Hepatic stellate cell (primary cell): ENCODE data around the gene THAP11.
"Not testable (repeated sequence)": the region's sequence is repeated elsewhere in the genome, so short reads cannot be mapped to it uniquely, and the experiment has no call there.

Experiments
- DNase-seq: peaks from one replicate; pipeline ENCODE4 v3.0.0; 2011; ENCODE audit warnings: low spot score

THAP11 gene

DNA sequence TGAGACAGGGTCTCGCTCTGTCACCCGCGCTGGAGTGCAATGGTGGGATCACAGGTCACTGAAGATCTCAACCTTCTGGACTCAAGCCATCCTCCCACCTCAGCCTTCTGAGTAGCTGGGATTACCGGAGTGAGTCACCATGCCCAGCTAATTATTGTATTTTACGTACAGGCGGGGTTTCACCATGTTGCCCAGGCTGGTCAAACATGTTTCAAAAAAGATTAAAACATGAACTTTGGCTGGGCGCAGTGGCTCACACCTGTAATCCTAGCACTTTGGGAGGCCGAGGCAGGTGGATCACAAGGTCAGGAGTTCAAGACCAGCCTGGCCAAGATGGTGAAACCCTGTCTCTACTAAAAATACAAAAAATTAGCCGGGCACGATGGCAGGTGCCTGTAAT, 4.9 kb upstream of the THAP11 start:
- DNase-seq: not testable (repeated sequence)

DNA sequence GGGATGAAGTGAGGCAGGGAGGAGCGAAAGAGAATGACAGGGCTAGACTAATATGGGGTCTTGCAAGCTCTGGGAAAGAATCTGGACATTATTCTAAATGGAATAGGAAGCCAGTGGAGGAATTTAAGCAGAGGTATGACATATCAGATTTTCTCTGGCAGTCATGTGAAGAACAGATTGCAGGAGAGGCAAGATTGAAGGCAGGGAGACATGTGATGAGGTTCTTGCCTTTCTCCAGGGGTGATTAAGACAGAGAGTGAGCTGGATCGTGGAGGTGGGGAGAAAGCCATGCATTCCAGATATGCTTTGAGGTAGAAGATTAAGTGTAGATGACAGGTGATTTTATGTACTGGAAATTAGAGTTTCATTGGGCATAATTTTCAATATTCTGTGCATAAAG, 4.3 kb upstream of the THAP11 start:
- DNase-seq: no peak

DNA sequence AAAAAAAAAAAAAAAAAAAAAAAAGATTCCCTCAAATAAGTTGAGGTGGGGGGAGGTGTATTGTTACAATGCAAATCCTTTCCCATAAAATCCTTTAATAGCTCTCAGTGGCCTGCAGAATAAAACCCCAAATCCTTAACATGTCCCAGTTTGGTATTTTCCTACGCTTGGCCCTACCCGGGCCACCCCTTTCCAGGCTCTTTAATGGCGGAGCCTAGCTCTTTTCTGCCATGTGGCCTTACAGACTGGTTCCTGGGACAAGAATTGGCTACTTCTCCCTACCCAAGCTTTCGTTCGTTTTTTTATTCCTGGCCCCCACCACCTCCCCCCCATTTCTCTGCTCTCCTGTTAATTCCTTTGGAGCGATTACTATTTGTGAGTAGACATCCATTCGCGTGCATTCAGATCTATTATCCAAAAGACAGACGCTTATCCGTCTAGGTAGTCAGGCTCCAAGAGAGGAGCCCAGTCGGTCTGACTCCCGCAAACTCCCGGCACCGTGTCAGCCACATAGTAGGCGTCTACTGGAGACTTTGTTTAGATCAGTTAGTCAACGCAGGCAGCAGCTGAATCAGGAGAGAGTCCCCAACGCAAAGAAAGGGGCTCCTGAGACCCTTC, 813 bp upstream of the THAP11 start:
- DNase-seq: no peak

DNA sequence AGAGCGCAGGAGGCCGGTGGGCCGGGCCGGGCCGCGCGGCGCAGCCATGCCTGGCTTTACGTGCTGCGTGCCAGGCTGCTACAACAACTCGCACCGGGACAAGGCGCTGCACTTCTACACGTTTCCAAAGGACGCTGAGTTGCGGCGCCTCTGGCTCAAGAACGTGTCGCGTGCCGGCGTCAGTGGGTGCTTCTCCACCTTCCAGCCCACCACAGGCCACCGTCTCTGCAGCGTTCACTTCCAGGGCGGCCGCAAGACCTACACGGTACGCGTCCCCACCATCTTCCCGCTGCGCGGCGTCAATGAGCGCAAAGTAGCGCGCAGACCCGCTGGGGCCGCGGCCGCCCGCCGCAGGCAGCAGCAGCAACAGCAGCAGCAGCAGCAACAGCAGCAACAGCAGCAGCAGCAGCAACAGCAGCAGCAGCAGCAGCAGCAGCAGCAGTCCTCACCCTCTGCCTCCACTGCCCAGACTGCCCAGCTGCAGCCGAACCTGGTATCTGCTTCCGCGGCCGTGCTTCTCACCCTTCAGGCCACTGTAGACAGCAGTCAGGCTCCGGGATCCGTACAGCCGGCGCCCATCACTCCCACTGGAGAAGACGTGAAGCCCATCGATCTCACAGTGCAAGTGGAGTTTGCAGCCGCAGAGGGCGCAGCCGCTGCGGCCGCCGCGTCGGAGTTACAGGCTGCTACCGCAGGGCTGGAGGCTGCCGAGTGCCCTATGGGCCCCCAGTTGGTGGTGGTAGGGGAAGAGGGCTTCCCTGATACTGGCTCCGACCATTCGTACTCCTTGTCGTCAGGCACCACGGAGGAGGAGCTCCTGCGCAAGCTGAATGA, 606 bp downstream of the THAP11 start:
- DNase-seq: peak; percentile 64

DNA sequence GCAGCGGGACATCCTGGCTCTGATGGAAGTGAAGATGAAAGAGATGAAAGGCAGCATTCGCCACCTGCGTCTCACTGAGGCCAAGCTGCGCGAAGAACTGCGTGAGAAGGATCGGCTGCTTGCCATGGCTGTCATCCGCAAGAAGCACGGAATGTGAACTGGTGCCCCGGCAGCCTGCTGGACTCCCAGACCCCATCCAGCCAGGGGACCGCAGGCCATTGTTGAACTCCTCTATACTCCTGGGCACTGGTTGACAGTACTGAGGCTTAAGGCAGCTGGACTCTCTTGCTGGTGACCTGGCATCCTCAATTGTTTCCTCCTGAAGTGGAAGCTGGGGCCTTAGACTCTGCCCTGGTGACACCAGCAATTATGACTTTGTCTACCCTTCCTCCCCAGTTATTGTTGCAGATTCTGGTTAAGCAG, 1.2 kb downstream of the THAP11 start:
- DNase-seq: peak; percentile 57

DNA sequence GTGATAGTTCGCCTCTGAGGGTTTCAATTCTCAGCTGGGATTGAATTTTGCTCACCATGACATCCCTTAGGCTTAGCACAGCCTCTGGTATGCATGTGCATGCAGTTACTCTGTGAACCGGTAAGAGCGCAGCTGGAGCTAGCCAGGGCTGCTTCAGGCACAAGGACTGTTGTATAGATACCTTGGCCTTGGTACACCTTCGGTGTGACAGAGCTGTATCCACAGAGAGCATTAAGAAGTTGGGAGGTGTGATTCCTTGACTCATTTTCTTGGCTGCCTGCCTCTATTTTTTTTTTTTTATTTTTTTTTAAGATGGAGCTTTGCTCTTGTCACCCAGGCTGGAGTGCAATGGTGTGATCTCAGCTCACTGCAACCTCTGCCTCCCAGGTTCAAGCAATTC, 2.4 kb downstream of the THAP11 start:
- DNase-seq: peak; percentile 60

DNA sequence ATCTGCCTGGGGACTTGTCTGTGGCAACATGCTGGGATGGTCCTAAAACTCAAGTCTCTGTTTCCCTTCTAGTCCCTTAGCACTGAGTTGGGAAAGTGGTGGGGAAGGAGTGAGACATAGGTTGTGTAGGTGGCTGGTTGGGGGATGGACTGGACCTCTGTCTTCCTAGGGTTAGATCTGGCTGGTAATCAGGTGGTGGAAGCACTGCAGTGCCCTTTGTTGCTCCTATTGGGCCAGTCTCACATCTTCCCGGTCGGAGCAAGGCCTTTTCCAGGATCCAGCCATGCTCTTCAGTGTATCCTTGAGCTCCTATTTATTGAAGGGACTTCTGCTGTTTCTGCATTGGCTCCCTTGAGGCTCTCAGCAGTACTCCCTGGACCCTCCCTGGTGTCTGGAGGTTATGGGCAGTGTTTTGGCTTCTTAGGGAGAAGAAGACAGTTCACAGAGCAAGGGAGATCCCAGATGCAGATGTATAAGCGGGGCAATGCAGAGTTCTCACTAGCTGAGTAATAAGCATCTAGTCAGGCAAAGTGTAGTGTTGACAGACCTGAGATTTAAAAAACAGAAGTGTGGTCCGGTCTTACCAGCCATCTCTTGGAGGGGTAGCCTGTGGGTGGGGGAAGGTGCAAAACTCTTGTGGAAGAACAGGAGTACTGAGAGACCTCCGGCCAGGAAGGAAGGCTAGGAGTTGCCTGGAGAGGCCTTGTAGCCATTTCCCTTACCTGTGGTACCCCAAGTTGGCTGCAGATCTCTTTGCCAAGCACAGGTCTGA, 3.4 kb downstream of the THAP11 start:
- no peak for DNase-seq

DNA sequence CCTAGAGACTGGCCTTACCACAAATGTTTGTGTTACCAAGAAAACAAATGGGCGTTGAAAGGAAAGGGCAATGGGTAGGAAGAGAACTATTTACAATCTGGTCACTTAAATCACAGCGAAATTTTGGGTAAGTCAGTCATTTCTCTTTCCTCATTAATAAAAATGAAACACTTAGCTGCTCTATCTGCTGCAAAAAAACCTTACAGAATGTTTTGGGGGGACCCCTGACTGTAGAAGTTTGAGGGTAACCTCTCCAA, 3.9 kb downstream of the THAP11 start:
- DNase-seq: no peak

DNA sequence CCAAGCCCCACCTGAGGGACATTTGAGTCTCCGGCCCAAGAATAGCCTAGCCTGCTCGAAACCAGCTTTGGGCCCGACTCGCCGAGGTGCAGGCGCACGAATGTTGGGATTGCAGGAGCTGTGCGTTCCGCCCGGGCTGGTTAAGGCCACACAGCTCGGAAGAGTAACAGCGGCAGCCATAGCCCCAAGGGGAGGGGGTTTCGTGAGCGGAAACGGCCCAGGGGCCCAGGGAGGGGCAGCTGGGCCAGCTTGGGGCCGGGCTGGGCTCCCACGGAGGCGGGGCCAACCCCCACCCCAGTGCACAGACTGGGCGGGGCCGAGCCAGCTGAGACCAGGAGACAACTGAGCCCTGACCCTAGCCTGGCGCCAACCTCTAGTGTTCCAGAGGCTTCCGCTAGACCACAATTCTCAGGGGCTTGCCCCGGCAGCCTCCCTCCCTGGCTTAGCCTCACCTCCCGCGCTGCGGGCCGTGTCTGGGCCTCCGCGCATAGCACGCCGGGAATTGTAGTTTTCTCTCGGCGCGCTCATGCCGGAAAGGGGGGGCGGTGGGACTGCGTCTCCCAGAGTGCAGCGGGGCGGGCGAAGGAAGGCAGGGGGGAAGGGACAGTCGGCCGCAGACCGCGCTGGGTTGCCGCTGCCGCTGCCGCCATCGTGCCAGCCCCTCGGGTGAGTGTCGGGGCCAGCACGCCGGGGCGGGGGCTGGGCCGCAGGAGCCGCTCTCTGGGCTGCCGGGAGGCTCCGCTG, 4.4 kb downstream of the THAP11 start, which contains the start of gene NUTF2:
Gene NUTF2 (plus strand): TSS at position 614 of the 744 bp plus-strand sequence. CDS start 18,198 bp downstream, outside the sequence.
- DNase-seq: peak; percentile 94

- DNase-seq: peak; percentile 79
Measured at GRCh38 chr16:67847064-67847861, 5.1 kb downstream of the THAP11 start, which contains the start of gene CENPT. CENPT (minus strand) TSS chr16:67847693; CDS start chr16:67833859, 13,834 bp downstream.

GRCh38 chr16:67848118-67848517, 6.0 kb downstream of the THAP11 start:
- no peak for DNase-seq

DNA sequence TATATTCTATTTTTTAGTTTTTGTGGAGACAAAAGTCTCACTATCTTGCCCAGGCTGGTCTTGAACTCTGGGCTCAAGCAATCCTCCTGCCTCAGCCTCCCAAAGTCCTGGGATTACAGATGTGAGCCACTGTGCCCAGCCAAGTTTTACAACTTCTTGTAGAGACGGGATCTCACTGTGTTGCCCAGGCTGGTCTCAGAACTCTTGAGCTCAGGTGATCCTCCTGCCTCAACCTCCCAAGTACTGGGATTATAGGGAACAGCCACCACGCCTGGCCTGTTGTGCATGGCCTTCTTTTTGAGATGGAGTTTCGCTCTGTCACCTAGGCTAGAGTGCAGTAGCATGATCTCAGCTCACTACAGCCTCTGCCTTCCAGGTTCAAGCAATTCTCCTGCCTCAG, 11.6 kb downstream of the THAP11 start:
- no peak for DNase-seq

DNA sequence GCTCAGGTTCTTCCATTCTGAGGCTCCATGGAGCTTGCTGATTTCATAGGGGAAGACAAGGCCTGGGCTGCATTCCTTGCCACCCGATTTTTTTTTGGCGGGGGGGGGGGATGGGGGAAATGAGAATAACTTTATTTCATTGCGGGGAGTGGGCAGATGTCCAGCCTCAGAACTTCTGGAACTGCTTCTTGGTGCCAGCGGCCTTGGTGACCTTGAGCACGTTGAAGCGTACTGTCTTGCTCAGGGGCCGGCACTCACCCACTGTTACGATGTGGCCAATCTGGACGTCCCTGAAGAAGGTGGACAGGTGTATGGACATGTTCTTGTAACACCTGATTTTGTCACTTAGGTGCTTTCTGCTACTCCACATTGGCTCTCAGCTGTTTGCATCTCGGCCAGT, 13.7 kb downstream of the THAP11 start:
- no peak for DNase-seq

- DNase-seq: no peak
Measured at GRCh38 chr16:67856927-67857546, 14.9 kb downstream of the THAP11 start.

GRCh38 chr16:67857547-67858233, 15.6 kb downstream of the THAP11 start:
- DNase-seq: peak; percentile 94

- no peak for DNase-seq
Measured at GRCh38 chr16:67858500-67858899, 16.4 kb downstream of the THAP11 start.

DNA sequence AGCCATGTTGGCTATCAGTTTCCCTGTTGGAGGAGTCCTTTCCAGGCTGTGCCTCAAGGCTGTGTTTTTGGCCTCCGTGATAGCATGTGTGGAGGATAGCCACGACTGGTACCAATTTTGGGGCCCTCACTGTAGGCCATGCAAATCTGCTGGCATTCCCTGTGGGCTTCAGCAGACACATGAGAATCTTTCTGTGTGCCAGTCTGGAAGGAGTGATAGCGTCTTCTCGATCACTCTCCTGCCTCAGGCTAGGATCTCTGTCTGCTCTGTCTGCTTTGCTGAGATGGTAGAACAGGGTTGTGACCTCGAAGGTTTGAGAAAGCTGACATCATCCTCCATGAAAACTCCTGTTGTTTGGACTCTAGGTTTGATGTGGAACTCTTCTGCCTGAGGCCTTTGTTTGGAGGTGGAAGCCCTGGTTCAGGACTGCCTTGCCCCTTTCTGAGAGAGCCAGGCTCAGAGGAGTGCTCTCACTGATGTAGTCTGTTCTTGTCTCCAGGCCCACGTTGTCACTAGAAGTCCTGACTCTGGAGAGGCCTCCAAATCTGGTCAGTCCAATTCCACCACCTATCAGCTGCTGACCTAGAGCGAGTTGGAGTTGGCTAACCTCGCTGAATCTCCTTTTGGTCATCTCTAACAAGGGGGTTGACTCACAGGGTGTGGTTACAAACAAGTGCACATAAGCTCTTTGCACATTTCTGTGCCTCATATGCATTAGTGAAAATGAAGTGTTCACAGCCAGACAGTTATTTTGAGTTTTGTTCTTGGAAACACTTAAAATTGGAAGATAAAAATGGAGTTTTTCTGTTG, 18.7 kb downstream of the THAP11 start:
- no peak for DNase-seq

DNA sequence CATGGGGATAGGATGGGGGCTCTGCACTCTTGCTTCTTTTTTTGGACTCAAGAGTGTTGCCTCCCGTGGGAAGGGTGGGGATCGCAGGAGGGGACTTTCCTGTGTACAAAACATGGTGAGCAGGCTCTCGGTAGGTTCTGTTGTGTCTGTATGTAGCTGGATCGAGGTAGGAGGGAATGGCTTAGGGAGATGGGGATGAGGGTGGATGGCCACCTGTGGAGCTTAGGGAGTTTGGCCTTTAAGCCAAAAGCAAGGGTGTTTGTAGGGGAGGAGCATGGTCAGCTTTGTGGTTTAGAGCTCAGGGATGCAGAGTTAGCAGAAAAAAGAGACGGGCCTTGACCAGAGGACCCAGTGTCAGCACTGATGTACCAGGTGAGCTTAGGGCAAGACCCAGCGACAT, 19.8 kb downstream of the THAP11 start:
- DNase-seq: no peak
